GM23338 (cell line): ENCODE data around the gene ZNF277. TPM values are rescaled to one million over a fixed set of nuclear protein-coding genes. Genes with fewer than 3 reads are reported as not detected.

Experiments
- ATAC-seq: fragments of 200-7000 bp; cut with Tn5 transposase; 3 replicates; pipeline ENCODE4 v1.9.1; 2020
- DNase-seq: peaks from one replicate; pipeline ENCODE4 v3.0.0-alpha.2; 2015; ENCODE audit warnings: low spot score
- H2AFZ ChIP-seq: fragments of 200-600 bp; sonication (generic); 2 replicates; pipeline ENCODE4 v1.8.0; 2016; ENCODE audit warnings: antibody characterized with exemption, mild to moderate bottlenecking, moderate library complexity
- H3F3A ChIP-seq: fragments of 200-600 bp; sonication (generic); replicated peaks from 2 replicates; pipeline ENCODE4 v1.8.0; 2017; ENCODE audit warnings: antibody characterized with exemption, mixed run types, low read depth
- H3K27ac ChIP-seq: fragments of 200-600 bp; sonication (generic); 2 replicates; pipeline ENCODE4 v1.6.1; 2016; ENCODE audit warnings: low read depth
- H3K27me3 ChIP-seq: fragments of 200-600 bp; sonication (generic); 2 replicates; pipeline ENCODE4 v1.8.0; 2016; ENCODE audit warnings: mild to moderate bottlenecking, mixed run types, moderate library complexity; ENCODE audit not compliant: insufficient read depth
- H3K36me3 ChIP-seq: fragments of 200-600 bp; sonication (generic); 2 replicates; pipeline ENCODE4 v1.8.0; 2016; ENCODE audit warnings: mild to moderate bottlenecking; ENCODE audit not compliant: insufficient read depth
- H3K4me1 ChIP-seq: fragments of 200-600 bp; sonication (generic); 2 replicates; pipeline ENCODE4 v1.8.0; 2016; ENCODE audit warnings: mild to moderate bottlenecking, moderate library complexity; ENCODE audit not compliant: insufficient read depth
- H3K4me2 ChIP-seq: fragments of 200-600 bp; sonication (generic); 2 replicates; pipeline ENCODE4 v1.7.1; 2017; ENCODE audit warnings: mixed run types
- H3K4me3 ChIP-seq: fragments of 200-600 bp; sonication (generic); 2 replicates; pipeline ENCODE4 v1.6.1; 2016; ENCODE audit warnings: mixed run types
- H3K79me2 ChIP-seq: fragments of 200-600 bp; sonication (generic); replicated peaks from 2 replicates; pipeline ENCODE4 v1.8.0; 2017; ENCODE audit warnings: mild to moderate bottlenecking; ENCODE audit not compliant: insufficient read depth
- H3K9me2 ChIP-seq: fragments of 200-600 bp; sonication (generic); 2 replicates; pipeline ENCODE4 v1.8.0; 2017; ENCODE audit not compliant: insufficient read depth
- H4K20me1 ChIP-seq: fragments of 200-600 bp; sonication (generic); replicated peaks from 2 replicates; pipeline ENCODE4 v1.8.0; 2017; ENCODE audit warnings: mild to moderate bottlenecking; ENCODE audit not compliant: insufficient read depth
- H3K27ac Mint-ChIP-seq: 2 replicates; pipeline ENCODE4 v1.8.0; 2020; ENCODE audit warnings: inconsistent platforms, mild to moderate bottlenecking, moderate library complexity, mixed read lengths
- H3K27me3 Mint-ChIP-seq: 3 replicates; pipeline ENCODE4 v1.8.0; 2022; ENCODE audit warnings: low read depth, mild to moderate bottlenecking, moderate library complexity, mixed read lengths, inconsistent platforms; ENCODE audit not compliant: insufficient read depth, poor library complexity
- H3K36me3 Mint-ChIP-seq: 3 replicates; pipeline ENCODE4 v1.8.0; 2021; ENCODE audit warnings: low read depth, mild to moderate bottlenecking, inconsistent platforms, moderate library complexity, mixed read lengths
- H3K4me1 Mint-ChIP-seq: 3 replicates; pipeline ENCODE4 v1.8.0; 2020; ENCODE audit warnings: mild to moderate bottlenecking, inconsistent platforms, mixed read lengths
- H3K4me3 Mint-ChIP-seq: 3 replicates; pipeline ENCODE4 v1.8.0; 2021; ENCODE audit warnings: moderate library complexity, mild to moderate bottlenecking, inconsistent platforms, mixed read lengths
- H3K9me3 Mint-ChIP-seq: 3 replicates; pipeline ENCODE4 v1.8.0; 2020; ENCODE audit warnings: moderate library complexity, mild to moderate bottlenecking, inconsistent platforms, mixed read lengths
- CREB1 ChIP-seq: fragments of 250-450 bp; sonication (Bioruptor Pico); IDR thresholded peaks from 2 replicates; pipeline ENCODE4 v1.5.0; 2020; ENCODE audit warnings: low read depth, mild to moderate bottlenecking, moderate library complexity
- ETS1 ChIP-seq: IDR thresholded peaks from 2 replicates; pipeline ENCODE4 v1.6.1; 2016; ENCODE audit warnings: antibody characterized with exemption
- EZH2 ChIP-seq: fragments of 200-600 bp; sonication (generic); IDR thresholded peaks from one replicate; pipeline ENCODE4 v1.8.0; 2017; ENCODE audit warnings: antibody characterized with exemption, mild to moderate bottlenecking, low read depth; ENCODE audit not compliant: unreplicated experiment
- EZH2phosphoT487 ChIP-seq: fragments of 200-600 bp; sonication (generic); IDR thresholded peaks from one replicate; pipeline ENCODE4 v1.8.1; 2018; ENCODE audit warnings: antibody characterized with exemption; ENCODE audit not compliant: unreplicated experiment
- JUNB ChIP-seq: IDR thresholded peaks from one replicate; pipeline ENCODE4 v1.6.1; 2016; ENCODE audit warnings: antibody characterized with exemption; ENCODE audit not compliant: unreplicated experiment
- NANOG ChIP-seq: IDR thresholded peaks from 2 replicates; pipeline ENCODE4 v1.6.1; 2016; ENCODE audit warnings: antibody characterized with exemption, borderline replicate concordance
- ZNF114 ChIP-seq: fragments of 250-450 bp; sonication (Bioruptor Pico); IDR thresholded peaks from 2 replicates; pipeline ENCODE4 v1.5.0; 2020; ENCODE audit warnings: mild to moderate bottlenecking, moderate library complexity
- ZNF331 ChIP-seq: fragments of 250-450 bp; sonication (Bioruptor Pico); IDR thresholded peaks from 2 replicates; pipeline ENCODE4 v1.5.0; 2020; ENCODE audit warnings: low read depth, mild to moderate bottlenecking, moderate library complexity
- ZNF462 ChIP-seq: fragments of 250-450 bp; sonication (Bioruptor Pico); IDR thresholded peaks from 2 replicates; pipeline ENCODE4 v1.5.0; 2020; ENCODE audit warnings: mild to moderate bottlenecking, moderate library complexity
- polyA plus RNA-seq: library from polyadenylated mRNA; unstranded; fragments of >200 nt; fragmentation: Nextera tagmentation; extraction: Ambion mirVana; gene quantifications from 2 replicates; pipeline ENCODE4 v1.2.1, GENCODE V29; 2016
- total RNA-seq: library from RNA; depleted of rRNA; stranded (reverse); fragments of >200 nt; shearing (Covaris generic); gene quantifications from 2 replicates; pipeline ENCODE4 v1.2.3, GENCODE V29; 2014

The ZNF277 gene
- total and polyA plus RNA-seq, 2 experiments from 2014 or later = 25.4 to 28.9 TPM

GRCh38 chr7:112370436-112370835 lies 163.9 kb downstream of the ZNF277 start (continued):
- no peak for TF ChIP-seq ZNF462 (CRISPR knock-in tag)
- no peak for TF ChIP-seq ZNF331 (CRISPR knock-in tag)
- TF ChIP-seq EZH2 = no peak
- no peak for TF ChIP-seq EZH2phosphoT487
- TF ChIP-seq ZNF114 (CRISPR knock-in tag) = no peak
- no peak for TF ChIP-seq ETS1

GRCh38 chr7:112371701-112372100 lies 165.2 kb downstream of the ZNF277 start:
- Mint-ChIP-seq H3K36me3 (no peaks in the 10 kb centered on the region), H3K9me3 (no peaks in the 10 kb centered on the region), H3K4me3 (no peak overlapping the region), H3K4me1 (peaks cover 5% of the 10 kb centered on the region), H3K27ac (no peak overlapping the region), H3K27me3 (peaks cover under 1% of the 10 kb centered on the region)
- H2AFZ ChIP-seq = no peak overlapping the region
- no peaks in the 10 kb centered on the region for H4K20me1 ChIP-seq
- H3K4me1 ChIP-seq = peaks cover 3% of the 10 kb centered on the region; the same call in 1 of the 2 replicates
- H3K9me2 ChIP-seq = peaks cover 6% of the 10 kb centered on the region; the same call in 1 of the 2 replicates
- H3K27ac ChIP-seq = no peak overlapping the region
- H3K4me2 ChIP-seq = no peak overlapping the region
- no peak overlapping the region for H3K4me3 ChIP-seq
- ATAC-seq (no peak), DNase-seq (no peak)
- H3K79me2 ChIP-seq = no peaks in the 10 kb centered on the region
- H3F3A ChIP-seq = no peaks in the 10 kb centered on the region
- no peaks in the 10 kb centered on the region for H3K27me3 ChIP-seq
- H3K36me3 ChIP-seq = no peaks in the 10 kb centered on the region
- TF ChIP-seq EZH2 (no peak), ZNF462 (CRISPR knock-in tag) (no peak), ZNF331 (CRISPR knock-in tag) (no peak), NANOG (no peak), JUNB (no peak), CREB1 (CRISPR knock-in tag) (no peak), EZH2phosphoT487 (no peak)
